GM18873 (cell line): Measurements from ENCODE around the gene ROR2.
"Not testable (repeated sequence)": the region's sequence is repeated elsewhere in the genome, so short reads cannot be mapped to it uniquely, and the experiment has no call there.

Experiments used
- ATAC-seq: cut with Tn5 transposase; IDR thresholded peaks from one replicate; pipeline ENCODE4 v1.9.1; 2021; ENCODE audit warnings: mild to moderate bottlenecking, moderate library complexity, moderate number of reproducible peaks; ENCODE audit not compliant: unreplicated experiment, low FRiP score

Gene ROR2

GRCh38 chr9:91949946-91950664, at the start of gene ROR2:
TSS of gene ROR2 (minus strand) at chr9:91950228.
- no peak for ATAC-seq

- ATAC-seq: no peak
Measured at GRCh38 chr9:91995000-91995655, 45.1 kb upstream of the ROR2 start.

GRCh38 chr9:91994422-91994821, 44.4 kb upstream of the ROR2 start:
- no peak for ATAC-seq

- ATAC-seq: no peak
Measured at GRCh38 chr9:91992461-91993041, 42.5 kb upstream of the ROR2 start.

GRCh38 chr9:91991721-91992341, 41.8 kb upstream of the ROR2 start:
- no peak for ATAC-seq

- ATAC-seq: no peak
Measured at GRCh38 chr9:91986248-91986647, 36.2 kb upstream of the ROR2 start.

GRCh38 chr9:91985692-91986091, 35.7 kb upstream of the ROR2 start:
- ATAC-seq: no peak

GRCh38 chr9:91978740-91979414, 28.8 kb upstream of the ROR2 start:
- no peak for ATAC-seq

- not testable (repeated sequence) for ATAC-seq
Measured at GRCh38 chr9:91975254-91975653, 25.2 kb upstream of the ROR2 start.

- no peak for ATAC-seq
Measured at GRCh38 chr9:91972711-91973110, 22.7 kb upstream of the ROR2 start.

- ATAC-seq: no peak
Measured at GRCh38 chr9:91972076-91972626, 22.1 kb upstream of the ROR2 start.

GRCh38 chr9:91967259-91967658, 17.2 kb upstream of the ROR2 start:
- no peak for ATAC-seq

- no peak for ATAC-seq
Measured at GRCh38 chr9:91966503-91966902, 16.5 kb upstream of the ROR2 start.

- no peak for ATAC-seq
Measured at GRCh38 chr9:91963711-91964240, 13.7 kb upstream of the ROR2 start.

- ATAC-seq: no peak
Measured at GRCh38 chr9:91960367-91960766, 10.3 kb upstream of the ROR2 start.

GRCh38 chr9:91958174-91958573, 8.1 kb upstream of the ROR2 start:
- ATAC-seq: no peak

GRCh38 chr9:91954841-91955471, 4.9 kb upstream of the ROR2 start:
- ATAC-seq: no peak

GRCh38 chr9:91953718-91954117, 3.7 kb upstream of the ROR2 start:
- no peak for ATAC-seq

GRCh38 chr9:91951944-91952520, 2.0 kb upstream of the ROR2 start:
- no peak for ATAC-seq
